ENCODE results near the gene MBNL1. TPM values are rescaled to one million over a fixed set of nuclear protein-coding genes. Genes with fewer than 3 reads are reported as not detected.
A peak's percentile ranks its signal among the peaks of the same experiment; 100 is the strongest.

Gene MBNL1
- total RNA-seq, 4 donors from 2014 or later = 190 to 279 (median 216) TPM

GRCh38 chr3:152379415-152380042 is 110.8 kb downstream of the MBNL1 start:
- Histone ChIP-seq H3K27ac (no peak overlapping the region), H3K9me3 (no peaks in the 10 kb centered on the region), H3K4me1 (peaks cover 31 to 48% of the 10 kb centered on the region in 2 donors), H3K27me3 (no peaks in the 10 kb centered on the region), H3K36me3 (no peaks in the 10 kb centered on the region), H3K4me3 (replicated peaks in 1 of 3) (no peak overlapping the region)
- 91 to 93% methylated on average over 4 of the region's 4 CpGs for WGBS, 2 donors
- intact Hi-C loops (cut with DNase I) = no loop called here
- TF ChIP-seq POLR2A (IDR thresholded peaks at IDR 0.05) = no peak
- no peak for TF ChIP-seq CTCF (IDR thresholded peaks at IDR 0.05)
- no peak for DNase-seq

DNA sequence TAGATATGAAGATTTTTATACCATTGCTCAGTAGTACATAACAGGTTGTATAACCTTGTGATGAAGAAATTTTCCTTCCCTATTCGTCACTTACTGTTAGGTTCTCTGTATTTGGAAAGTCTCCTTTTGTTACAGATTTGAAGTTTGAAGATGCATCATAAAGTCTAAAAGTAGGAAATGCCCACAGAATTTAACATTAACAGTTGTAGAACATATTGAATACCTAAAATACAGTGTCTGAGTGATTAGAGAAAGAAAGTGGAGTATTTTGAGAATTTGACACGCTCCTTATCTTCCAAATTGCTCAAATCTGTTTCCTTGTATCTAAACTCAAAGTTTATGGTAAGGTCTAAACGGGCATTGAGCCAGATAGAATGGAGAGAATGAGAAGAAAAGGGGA is 111.3 kb downstream of the MBNL1 start:
- TF ChIP-seq CTCF (IDR thresholded peaks at IDR 0.05) (no peak), POLR2A (IDR thresholded peaks at IDR 0.05) (no peak)
- no peak for DNase-seq
- H3K4me3 ChIP-seq (replicated peaks in 1 of 3) = no peak overlapping the region
- no peaks in the 10 kb centered on the region for H3K27me3 ChIP-seq
- H3K9me3 ChIP-seq = no peaks in the 10 kb centered on the region
- H3K27ac ChIP-seq = peak overlapping the region in 1 of 3 donors; percentile 78
- H3K4me1 ChIP-seq = peaks cover 36 to 53% of the 10 kb centered on the region in 2 donors
- no peaks in the 10 kb centered on the region for H3K36me3 ChIP-seq
- WGBS, 2 donors = 84 to 86% methylated on average over 3 of the region's 3 CpGs
- intact Hi-C loops (cut with DNase I) = no loop called here

DNA sequence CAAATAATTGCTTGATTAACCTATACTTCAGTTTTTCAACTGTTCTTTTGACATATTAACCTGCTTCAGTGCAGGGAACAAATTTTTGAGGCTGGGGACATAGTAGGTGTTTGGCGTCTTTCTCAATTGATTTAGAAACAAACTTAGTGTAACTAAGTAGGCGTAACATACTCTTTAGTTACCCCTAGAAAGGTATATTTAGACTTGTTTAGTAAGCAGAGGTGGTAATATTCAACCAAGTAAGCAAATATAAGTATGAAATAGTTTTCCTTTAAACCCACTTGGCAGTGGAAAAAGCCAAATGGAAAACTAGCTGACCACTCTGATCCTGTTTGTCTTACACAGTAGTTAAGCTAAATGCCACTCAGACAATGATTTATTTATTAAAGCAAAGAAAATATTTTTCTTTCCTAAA is 113.2 kb downstream of the MBNL1 start:
- peaks cover 45 to 60% of the 10 kb centered on the region in 2 donors for H3K4me1 ChIP-seq

DNA sequence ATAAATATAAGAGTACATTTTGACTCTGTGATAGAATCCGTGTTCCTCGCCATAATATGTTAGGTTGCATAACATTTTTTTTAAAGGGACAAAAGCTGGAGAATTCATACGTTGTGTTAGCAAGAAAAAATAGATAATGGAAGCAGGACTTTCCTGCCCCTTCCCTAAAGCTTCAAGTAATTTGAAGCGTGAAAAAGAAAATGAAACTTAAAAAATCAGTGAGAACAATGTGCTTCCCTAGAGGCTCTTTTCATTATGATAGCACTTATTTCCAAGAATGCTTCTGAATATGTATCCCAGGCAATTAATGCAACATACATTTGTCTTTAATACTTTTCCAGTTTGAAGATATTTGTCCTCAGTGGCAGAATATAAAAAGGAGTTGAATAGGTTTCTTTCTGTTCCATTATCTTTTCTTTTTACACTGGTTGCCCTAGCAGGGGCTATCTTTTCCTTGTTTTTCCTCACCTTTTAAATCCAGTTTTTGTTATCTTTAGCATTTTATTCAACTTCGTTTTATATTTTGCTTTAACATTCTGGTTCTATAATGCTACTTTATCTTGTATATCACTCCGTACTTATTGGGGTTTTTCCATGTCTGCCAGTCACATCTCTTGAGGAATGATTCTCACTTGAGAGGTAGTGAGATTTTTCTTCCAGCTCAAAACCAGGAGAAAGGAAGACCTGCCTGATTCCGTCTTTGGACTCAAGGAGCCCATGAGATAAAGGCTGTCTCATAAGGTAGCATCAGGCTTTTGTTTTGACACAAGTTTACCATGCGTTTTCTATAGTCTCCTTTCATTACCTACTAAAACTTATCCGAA is 113.8 kb downstream of the MBNL1 start:
- WGBS, 2 donors = 53 to 58% methylated on average over 9 of the region's 9 CpGs
- Histone ChIP-seq H3K36me3 (no peaks in the 10 kb centered on the region), H3K9me3 (no peaks in the 10 kb centered on the region), H3K27me3 (no peaks in the 10 kb centered on the region), H3K4me1 (peaks cover 51 to 65% of the 10 kb centered on the region in 2 donors), H3K4me3 (replicated peaks in 1 of 3) (peak overlapping the region in 1 of 3 donors; percentile 11), H3K27ac (peak overlapping the region; percentile 46 to 78 (median 62))
- DNase-seq = no peak
- no peak for TF ChIP-seq CTCF (IDR thresholded peaks at IDR 0.05)
- no peak for TF ChIP-seq POLR2A (IDR thresholded peaks at IDR 0.05)
- intact Hi-C loops (cut with DNase I) = no loop called here

More for the DNA sequence above, 113.2 kb downstream of the MBNL1 start:
- peak overlapping the region; percentile 46 to 78 (median 62) for H3K27ac ChIP-seq
- no peaks in the 10 kb centered on the region for H3K9me3 ChIP-seq
- intact Hi-C loops (cut with DNase I) = no loop called here
- TF ChIP-seq CTCF (IDR thresholded peaks at IDR 0.05) = no peak
- TF ChIP-seq POLR2A (IDR thresholded peaks at IDR 0.05) = no peak
- no peaks in the 10 kb centered on the region for H3K36me3 ChIP-seq
- no peaks in the 10 kb centered on the region for H3K27me3 ChIP-seq
- WGBS, 2 donors = 81 to 82% methylated on average over 2 of the region's 2 CpGs
- no peak for DNase-seq
- peak overlapping the region in 1 of 3 donors; percentile 11 for H3K4me3 ChIP-seq (replicated peaks in 1 of 3)

DNA sequence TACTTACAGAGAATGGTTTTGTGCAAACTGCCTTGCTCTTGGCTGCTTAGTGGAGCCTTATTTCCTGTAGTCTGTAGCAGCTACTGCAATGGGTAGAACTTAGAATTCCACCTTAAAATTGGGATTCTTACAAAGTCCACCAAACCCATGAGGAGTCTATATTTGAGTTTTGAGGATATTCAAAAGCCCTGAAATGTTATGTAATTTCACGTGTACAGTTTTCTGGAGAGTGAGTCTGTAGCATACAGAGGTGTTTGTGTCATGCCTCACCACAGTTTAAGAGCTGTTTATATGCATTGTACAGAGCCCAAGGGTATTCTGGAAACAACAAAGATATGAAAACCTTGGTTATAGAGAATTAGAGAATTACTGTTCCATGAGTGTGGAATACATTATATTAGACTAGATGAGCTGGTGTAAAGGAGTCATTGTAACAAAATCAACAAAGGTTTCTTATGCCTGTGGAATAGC is 114.4 kb downstream of the MBNL1 start:
- intact Hi-C loops (cut with DNase I) = no loop called here
- H3K27ac ChIP-seq = peak overlapping the region in 1 of 3 donors; percentile 78
- peaks cover 57 to 70% of the 10 kb centered on the region in 2 donors for H3K4me1 ChIP-seq
- WGBS, 2 donors = 61 to 76% methylated on average over 1 of the region's 1 CpG
- TF ChIP-seq CTCF (IDR thresholded peaks at IDR 0.05) (no peak), POLR2A (IDR thresholded peaks at IDR 0.05) (no peak)
- no peaks in the 10 kb centered on the region for H3K27me3 ChIP-seq
- H3K4me3 ChIP-seq (replicated peaks in 1 of 3) = no peak overlapping the region
- no peak for DNase-seq
- no peaks in the 10 kb centered on the region for H3K9me3 ChIP-seq
- H3K36me3 ChIP-seq = no peaks in the 10 kb centered on the region
